ENCODE data around the gene ABHD10. TPM values are rescaled to one million over a fixed set of nuclear protein-coding genes. Genes with fewer than 3 reads are reported as not detected.

The ABHD10 gene
- total and polyA plus RNA-seq, 10 of the 15 experiments (the other 5 are each of a cell fraction or from before 2014, with no cell fraction given), result 12.3 to 51.0 (median 28.9) TPM

GRCh38 chr3:111971533-111972130 lies 7.2 kb upstream of the ABHD10 start (continued):
- TF ChIP-seq CUX1 (IDR thresholded peaks at IDR 0.05; ENCODE audit: insufficient replicate concordance, low read depth, low read length) (no peak), CREM (IDR thresholded peaks at IDR 0.05; ENCODE audit: low read depth) (no peak)
- TF ChIP-seq, protein P1, sequence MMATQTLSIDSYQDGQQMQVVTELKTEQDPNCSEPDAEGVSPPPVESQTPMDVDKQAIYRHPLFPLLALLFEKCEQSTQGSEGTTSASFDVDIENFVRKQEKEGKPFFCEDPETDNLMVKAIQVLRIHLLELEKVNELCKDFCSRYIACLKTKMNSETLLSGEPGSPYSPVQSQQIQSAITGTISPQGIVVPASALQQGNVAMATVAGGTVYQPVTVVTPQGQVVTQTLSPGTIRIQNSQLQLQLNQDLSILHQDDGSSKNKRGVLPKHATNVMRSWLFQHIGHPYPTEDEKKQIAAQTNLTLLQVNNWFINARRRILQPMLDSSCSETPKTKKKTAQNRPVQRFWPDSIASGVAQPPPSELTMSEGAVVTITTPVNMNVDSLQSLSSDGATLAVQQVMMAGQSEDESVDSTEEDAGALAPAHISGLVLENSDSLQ (IDR thresholded peaks at IDR 0.05), result no peak
- TF ChIP-seq, protein P2, sequence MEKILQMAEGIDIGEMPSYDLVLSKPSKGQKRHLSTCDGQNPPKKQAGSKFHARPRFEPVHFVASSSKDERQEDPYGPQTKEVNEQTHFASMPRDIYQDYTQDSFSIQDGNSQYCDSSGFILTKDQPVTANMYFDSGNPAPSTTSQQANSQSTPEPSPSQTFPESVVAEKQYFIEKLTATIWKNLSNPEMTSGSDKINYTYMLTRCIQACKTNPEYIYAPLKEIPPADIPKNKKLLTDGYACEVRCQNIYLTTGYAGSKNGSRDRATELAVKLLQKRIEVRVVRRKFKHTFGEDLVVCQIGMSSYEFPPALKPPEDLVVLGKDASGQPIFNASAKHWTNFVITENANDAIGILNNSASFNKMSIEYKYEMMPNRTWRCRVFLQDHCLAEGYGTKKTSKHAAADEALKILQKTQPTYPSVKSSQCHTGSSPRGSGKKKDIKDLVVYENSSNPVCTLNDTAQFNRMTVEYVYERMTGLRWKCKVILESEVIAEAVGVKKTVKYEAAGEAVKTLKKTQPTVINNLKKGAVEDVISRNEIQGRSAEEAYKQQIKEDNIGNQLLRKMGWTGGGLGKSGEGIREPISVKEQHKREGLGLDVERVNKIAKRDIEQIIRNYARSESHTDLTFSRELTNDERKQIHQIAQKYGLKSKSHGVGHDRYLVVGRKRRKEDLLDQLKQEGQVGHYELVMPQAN (conservative IDR thresholded peaks at IDR 0.05), result no peak

Data from GM12878 (cell line).